GM19455 (cell line): Measurements from ENCODE around the gene TMOD2.

Experiments used
- ATAC-seq: cut with Tn5 transposase; IDR thresholded peaks from one replicate; pipeline ENCODE4 v1.9.1; 2021; ENCODE audit not compliant: unreplicated experiment

Gene TMOD2

DNA sequence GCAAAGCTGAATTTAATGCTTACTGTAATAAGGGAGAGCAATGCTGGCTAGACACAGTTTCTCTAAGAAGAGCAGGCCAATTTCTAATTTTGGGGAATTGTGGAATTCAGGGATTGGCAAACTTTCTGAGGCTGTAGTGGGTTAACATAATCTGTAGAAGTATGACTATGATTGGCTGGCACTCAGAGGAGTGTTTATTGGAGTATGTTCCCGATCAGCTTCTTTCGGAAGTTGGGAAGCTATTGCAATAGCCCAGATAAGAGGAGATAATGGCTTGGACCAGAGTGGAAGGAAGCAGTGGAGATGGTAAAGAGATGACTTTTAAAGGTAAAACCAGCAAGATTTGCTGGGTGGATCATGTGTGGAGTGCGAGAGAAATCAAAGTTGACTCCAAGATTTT, 97.4 kb downstream of the TMOD2 start:
- ATAC-seq, result no peak

DNA sequence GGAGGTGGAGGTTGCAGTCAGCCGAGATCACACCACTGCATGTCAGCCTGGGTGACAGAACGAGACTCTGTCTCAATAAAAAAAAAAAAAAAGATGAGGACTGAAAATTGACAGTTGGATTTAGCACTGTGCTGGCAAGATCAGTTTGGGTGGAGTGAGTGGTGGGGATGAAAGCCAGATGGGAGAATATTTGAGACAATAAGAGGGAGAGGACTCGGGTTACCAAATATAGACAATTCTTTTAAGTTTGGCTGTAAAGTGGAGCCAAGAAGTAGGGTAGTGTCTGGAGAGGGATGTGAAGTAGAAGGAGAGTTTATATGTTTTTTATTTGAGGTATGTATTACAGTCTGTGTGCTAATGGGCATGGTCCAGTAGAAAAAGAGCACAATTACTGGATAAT, 98.5 kb downstream of the TMOD2 start:
- ATAC-seq, result no peak

GRCh38 chr15:51853998-51854397, 102.6 kb downstream of the TMOD2 start:
- ATAC-seq, result no peak

- ATAC-seq, result no peak
Measured at GRCh38 chr15:51855612-51856011, 104.2 kb downstream of the TMOD2 start.

GRCh38 chr15:51856714-51857380, 105.5 kb downstream of the TMOD2 start:
- ATAC-seq, result no peak

GRCh38 chr15:51861557-51862359, 110.4 kb downstream of the TMOD2 start:
- no peak for ATAC-seq

DNA sequence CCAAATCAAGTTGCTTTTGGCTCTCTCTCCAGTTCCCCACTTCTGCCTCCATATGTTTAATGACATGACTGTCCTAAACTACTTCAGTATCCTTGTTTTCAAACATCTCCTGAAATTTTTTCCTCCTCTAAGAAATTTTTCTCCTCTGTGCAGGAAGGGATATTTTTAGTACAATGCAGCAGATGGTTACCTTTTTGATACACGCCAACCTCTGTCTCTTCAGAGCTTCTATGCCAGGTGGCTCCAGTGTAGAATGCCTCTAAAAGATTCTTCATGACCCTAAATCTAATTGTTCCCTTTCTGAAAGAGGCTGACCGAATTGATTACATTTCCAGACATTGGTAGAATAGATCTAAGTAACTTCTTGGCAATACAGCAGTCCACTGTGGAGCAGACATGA, 111.7 kb downstream of the TMOD2 start:
- ATAC-seq, result no peak

DNA sequence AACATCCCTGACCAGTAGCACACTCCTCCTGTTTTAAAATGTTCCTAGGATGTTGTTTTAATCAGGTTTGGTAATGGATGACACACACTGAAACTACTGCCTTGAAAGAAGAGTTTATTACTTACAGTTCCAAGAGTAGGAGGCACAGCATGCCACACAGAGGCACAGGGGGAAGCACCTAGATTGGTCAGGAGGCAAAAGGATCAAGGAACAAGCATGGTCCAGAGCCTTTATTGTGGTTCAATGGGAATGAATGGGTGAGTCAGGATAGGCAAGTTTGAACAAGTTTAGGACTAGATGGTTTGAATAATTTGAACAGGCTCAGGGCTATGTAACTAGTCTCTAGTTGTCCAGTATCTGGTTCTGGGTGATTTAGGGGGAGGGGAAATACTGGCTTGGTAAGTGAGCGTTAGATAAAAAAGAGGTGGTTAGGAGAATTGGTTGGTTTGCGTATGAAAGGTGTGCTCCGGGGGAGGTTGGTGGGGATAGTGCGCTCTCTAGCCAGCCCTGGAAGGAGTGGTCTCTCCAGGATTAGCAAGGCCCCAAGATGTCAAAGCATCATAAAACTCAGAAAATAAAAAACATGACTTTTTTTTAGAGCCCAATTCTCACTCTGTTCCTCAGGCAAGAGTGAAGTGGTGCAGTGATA, 113.1 kb downstream of the TMOD2 start:
- no peak for ATAC-seq

DNA sequence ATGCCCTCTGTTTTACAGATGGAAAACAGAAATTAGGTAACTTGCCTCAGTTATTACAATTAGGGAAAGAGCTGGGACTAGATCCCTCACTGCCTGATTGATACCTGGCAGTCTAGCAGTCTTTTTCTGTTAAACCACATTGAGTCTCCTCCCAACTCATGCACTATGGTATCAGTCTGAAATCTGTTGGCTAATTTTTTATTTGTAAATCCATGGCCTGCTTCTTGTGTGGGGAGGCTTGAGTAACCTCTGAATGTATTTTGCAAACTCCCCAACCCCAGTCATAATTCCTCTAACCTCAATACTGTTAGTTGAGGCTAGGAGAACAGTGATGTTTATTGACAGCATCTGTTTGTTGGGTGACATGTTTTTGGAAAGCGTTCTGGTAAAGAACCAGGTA, 113.9 kb downstream of the TMOD2 start:
- no peak for ATAC-seq
